Fibroblast of mammary gland (primary cell): Measurements from ENCODE around the gene CDAN1.

Experiments used
- DNase-seq: peaks from one replicate; pipeline ENCODE4 v3.0.0-alpha.2; 2010; ENCODE audit warnings: low read depth
- H3K4me3 ChIP-seq: 2 replicates; pipeline ENCODE4 v1.5.1; 2011; ENCODE audit warnings: low read depth, mild to moderate bottlenecking, low read length, moderate library complexity; ENCODE audit not compliant: control insufficient read depth
- TF ChIP-seq, protein P1 (sequence below): conservative IDR thresholded peaks from 2 replicates; pipeline ENCODE4 v1.5.1; 2011; ENCODE audit warnings: low read depth, low read length, inconsistent platforms; ENCODE audit not compliant: control insufficient read depth, insufficient read depth

Gene CDAN1

GRCh38 chr15:42744195-42744594 is 7.3 kb upstream of the CDAN1 start:
- DNase-seq, result no peak
- no peak overlapping the region for H3K4me3 ChIP-seq
- TF ChIP-seq, protein P1, sequence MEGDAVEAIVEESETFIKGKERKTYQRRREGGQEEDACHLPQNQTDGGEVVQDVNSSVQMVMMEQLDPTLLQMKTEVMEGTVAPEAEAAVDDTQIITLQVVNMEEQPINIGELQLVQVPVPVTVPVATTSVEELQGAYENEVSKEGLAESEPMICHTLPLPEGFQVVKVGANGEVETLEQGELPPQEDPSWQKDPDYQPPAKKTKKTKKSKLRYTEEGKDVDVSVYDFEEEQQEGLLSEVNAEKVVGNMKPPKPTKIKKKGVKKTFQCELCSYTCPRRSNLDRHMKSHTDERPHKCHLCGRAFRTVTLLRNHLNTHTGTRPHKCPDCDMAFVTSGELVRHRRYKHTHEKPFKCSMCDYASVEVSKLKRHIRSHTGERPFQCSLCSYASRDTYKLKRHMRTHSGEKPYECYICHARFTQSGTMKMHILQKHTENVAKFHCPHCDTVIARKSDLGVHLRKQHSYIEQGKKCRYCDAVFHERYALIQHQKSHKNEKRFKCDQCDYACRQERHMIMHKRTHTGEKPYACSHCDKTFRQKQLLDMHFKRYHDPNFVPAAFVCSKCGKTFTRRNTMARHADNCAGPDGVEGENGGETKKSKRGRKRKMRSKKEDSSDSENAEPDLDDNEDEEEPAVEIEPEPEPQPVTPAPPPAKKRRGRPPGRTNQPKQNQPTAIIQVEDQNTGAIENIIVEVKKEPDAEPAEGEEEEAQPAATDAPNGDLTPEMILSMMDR, result no peak

- TF ChIP-seq, protein P1, result no peak
- no peak for DNase-seq
- no peak overlapping the region for H3K4me3 ChIP-seq
Measured at GRCh38 chr15:42742149-42742548, 5.2 kb upstream of the CDAN1 start.

DNA sequence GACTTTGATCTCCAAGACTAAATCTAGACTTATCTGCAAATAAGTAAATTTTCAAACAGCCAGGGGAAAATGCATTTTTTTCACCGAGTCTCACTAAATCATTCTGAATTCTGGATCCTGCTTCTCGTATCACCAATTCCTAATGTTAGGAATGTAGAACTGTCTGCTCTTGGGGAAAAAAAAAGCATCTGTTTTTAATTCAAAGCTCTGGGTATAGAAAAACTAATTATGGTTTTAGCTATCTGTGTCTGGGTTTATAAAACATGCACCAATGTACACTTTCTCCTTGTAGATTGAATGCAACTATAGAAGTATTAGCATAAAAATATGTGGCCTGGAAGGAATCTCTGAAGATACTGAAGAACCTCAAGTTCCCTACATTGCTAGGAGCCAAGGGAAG is 4.8 kb upstream of the CDAN1 start:
- DNase-seq, result no peak
- no peak overlapping the region for H3K4me3 ChIP-seq
- TF ChIP-seq, protein P1, result no peak

- H3K4me3 ChIP-seq, result peak overlapping the region; percentile 52
- TF ChIP-seq, protein P1, result peak; percentile 59
- peak; percentile 53 for DNase-seq
Measured at GRCh38 chr15:42737529-42738328, 801 bp upstream of the CDAN1 start.

GRCh38 chr15:42736178-42736792 is 643 bp downstream of the CDAN1 start:
- TF ChIP-seq, protein P1, result no peak
- DNase-seq, result peak; percentile 8
- peak overlapping the region; percentile 74 for H3K4me3 ChIP-seq

DNA sequence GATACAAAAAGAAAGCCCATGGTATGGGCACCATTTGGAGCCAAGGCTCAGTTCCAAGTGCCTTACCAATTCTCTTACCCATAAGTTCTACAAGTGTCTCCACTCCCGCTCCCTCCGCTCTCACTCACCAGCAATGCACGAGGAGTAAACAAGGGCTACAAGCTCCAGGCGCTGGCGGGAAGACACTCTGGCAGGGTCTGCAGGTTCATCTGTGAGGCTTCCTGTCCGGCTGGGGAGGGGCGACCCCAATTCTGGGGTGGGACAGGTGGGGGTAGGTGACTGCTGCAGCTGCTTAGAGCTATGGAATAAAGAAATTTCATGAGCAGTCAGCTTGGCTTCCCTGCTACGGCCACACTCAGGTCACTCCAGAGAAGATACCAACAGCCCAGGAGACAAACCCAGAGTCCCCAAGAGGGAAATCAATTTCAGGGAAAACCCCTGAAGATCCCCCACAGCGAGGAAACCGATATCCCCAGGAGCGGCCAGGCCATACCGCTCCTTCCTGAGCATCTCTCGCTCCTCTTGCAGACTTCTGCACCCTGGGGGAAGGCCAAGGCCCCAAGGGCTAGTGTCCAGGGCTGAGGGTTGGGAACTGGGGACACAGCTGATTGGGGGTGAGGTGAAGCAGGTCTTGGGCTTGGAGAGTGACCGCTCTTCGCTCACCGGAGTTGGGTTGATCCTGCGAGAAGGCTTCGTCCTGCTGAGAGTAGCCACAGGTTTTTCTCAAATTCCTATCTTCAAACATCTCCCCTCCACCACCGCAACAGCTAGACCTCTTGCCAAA is 1.4 kb downstream of the CDAN1 start:
- H3K4me3 ChIP-seq, result peak overlapping the region; percentile 74
- TF ChIP-seq, protein P1, result no peak
- DNase-seq, result no peak
